HCT116 (cell line): ENCODE measurements around the gene KCNK2. TPM values are rescaled to one million over a fixed set of nuclear protein-coding genes. Genes with fewer than 3 reads are reported as not detected.

Experiments used
- ATAC-seq: fragments of 200-7000 bp; cut with Tn5 transposase; 2 replicates; pipeline ENCODE4 v1.9.1; 2020; ENCODE audit warnings: mild to moderate bottlenecking, moderate library complexity
- BruUV-seq: library from RNA; stranded (reverse); fragments of 400-500 nt; replicated peaks from 2 replicates; lab custom pipeline; 2021; lab: Mats Ljungman, UMichigan
- CTCF ChIA-PET: fragments of 300-600 bp; sonication (Branson Sonifier 250); formaldehyde crosslinking; loops from one replicate; lab custom pipeline; 2021; ENCODE audit warnings: antibody characterized with exemption; lab: Charles Lee
- POLR2A ChIA-PET: fragments of 300-600, 350-600 bp; sonication (Branson Sonifier 250); formaldehyde crosslinking; loops from one replicate; lab custom pipeline; 2021; ENCODE audit warnings: antibody characterized with exemption; lab: Charles Lee
- RAD21 ChIA-PET, 2 experiments: fragments of 300-600 bp; sonication (Branson Sonifier 250); formaldehyde crosslinking; loops; one replicate each; lab custom pipeline; 2023; ENCODE audit warnings: low total read pairs in 2 of 2; ENCODE audit not compliant: uncharacterized antibody in 2 of 2, unreplicated experiment in 2 of 2, low non-redundant PET in 1 of 2; lab: Charles Lee
- DNase-seq: peaks from one replicate; pipeline ENCODE4 v3.0.0-alpha.2; 2010; ENCODE audit warnings: low read depth, low spot score
- H2AFZ ChIP-seq: fragments of 200-600 bp; shearing (Covaris generic), sonication (generic); 2 replicates; pipeline ENCODE4 v1.6.1; 2017; ENCODE audit warnings: low read depth, mixed run types, mixed read lengths, antibody characterized with exemption, low read length; ENCODE audit not compliant: poor library complexity, severe bottlenecking
- H3K27ac ChIP-seq: 2 replicates; pipeline ENCODE4 v1.5.1; 2012; ENCODE audit warnings: low read depth, low read length
- H3K27me3 ChIP-seq: fragments of 200-600 bp; sonication (generic); 2 replicates; pipeline ENCODE4 v1.6.1; 2016; ENCODE audit warnings: mixed run types, low read length, mixed read lengths; ENCODE audit not compliant: insufficient read depth
- H3K36me3 ChIP-seq, 2 experiments: fragments of 200-500 bp in 1 of 2; fragments of 200-600 bp in 1 of 2; sonication (Bioruptor generic) in 1 of 2; sonication (generic) in 1 of 2; 2 replicates each; pipeline versions ENCODE4 v1.5.1 to v1.6.1; 2014 to 2016; ENCODE audit warnings: low read length in 2 of 2, inconsistent platforms in 1 of 2, mixed read lengths in 1 of 2, mixed run types in 1 of 2; ENCODE audit not compliant: insufficient read depth in 2 of 2, control insufficient read depth in 1 of 2
- H3K4me1 ChIP-seq, 2 experiments: fragments of 200-600 bp in 1 of 2; sonication (generic) in 1 of 2; 2 replicates each; pipeline versions ENCODE4 v1.5.1 to v1.6.1; 2012 to 2017; ENCODE audit warnings: low read length in 2 of 2, inconsistent platforms in 1 of 2, mild to moderate bottlenecking in 1 of 2, mixed read lengths in 1 of 2, mixed run types in 1 of 2, moderate library complexity in 1 of 2; ENCODE audit not compliant: insufficient read depth in 2 of 2, control insufficient read depth in 1 of 2
- H3K4me2 ChIP-seq: fragments of 200-600 bp; sonication (generic); 2 replicates; pipeline ENCODE4 v1.6.1; 2017; ENCODE audit warnings: mixed run types, low read length, mixed read lengths
- H3K4me3 ChIP-seq, 2 experiments: fragments of 200-600 bp in 1 of 2; sonication (generic) in 1 of 2; replicated peaks in 1 of 2; 2 replicates each; pipeline ENCODE4 v1.5.1; 2011 to 2016; ENCODE audit warnings: low read length in 2 of 2, control low read depth in 1 of 2, low read depth in 1 of 2, mild to moderate bottlenecking in 1 of 2, mixed read lengths in 1 of 2, mixed run types in 1 of 2
- H3K79me2 ChIP-seq: fragments of 200-600 bp; sonication (generic); 2 replicates; pipeline ENCODE4 v1.6.1; 2017; ENCODE audit warnings: mild to moderate bottlenecking, mixed run types, low read length, moderate library complexity, mixed read lengths; ENCODE audit not compliant: insufficient read depth
- H3K9ac ChIP-seq: fragments of 200-600 bp; sonication (generic); 2 replicates; pipeline ENCODE4 v1.6.1; 2016; ENCODE audit warnings: low read length, mixed read lengths
- H3K9me2 ChIP-seq: fragments of 200-600 bp; sonication (generic), shearing (Covaris generic); 2 replicates; pipeline ENCODE4 v1.6.1; 2017; ENCODE audit warnings: mixed run types, mild to moderate bottlenecking, moderate library complexity; ENCODE audit not compliant: insufficient read depth
- H3K9me3 ChIP-seq, 2 experiments: fragments of 200-500 bp in 1 of 2; fragments of 200-600 bp in 1 of 2; sonication (Bioruptor generic) in 1 of 2; sonication (generic) in 1 of 2; 2 replicates each; pipeline ENCODE4 v1.6.1; 2014 to 2017; ENCODE audit warnings: low read length in 2 of 2, mixed read lengths in 2 of 2, inconsistent platforms in 1 of 2, low read depth in 1 of 2, mild to moderate bottlenecking in 1 of 2, mixed run types in 1 of 2, moderate library complexity in 1 of 2; ENCODE audit not compliant: control insufficient read depth in 1 of 2, insufficient read depth in 1 of 2
- H4K20me1 ChIP-seq: fragments of 200-600 bp; sonication (generic), shearing (Covaris generic); 2 replicates; pipeline ENCODE4 v1.6.1; 2017; ENCODE audit warnings: mixed run types, mild to moderate bottlenecking, moderate library complexity; ENCODE audit not compliant: insufficient read depth
- ELF1 ChIP-seq: IDR thresholded peaks from 2 replicates; pipeline ENCODE4 v1.6.1; 2012; ENCODE audit warnings: low read depth, borderline replicate concordance
- EZH2 ChIP-seq: fragments of 200-600 bp; sonication (generic); IDR thresholded peaks from 2 replicates; pipeline ENCODE4 v1.6.1; 2017; ENCODE audit warnings: antibody characterized with exemption, mixed run types
- JUND ChIP-seq: IDR thresholded peaks from 2 replicates; pipeline ENCODE4 v1.6.1; 2012
- REST ChIP-seq: IDR thresholded peaks from 2 replicates; pipeline ENCODE4 v1.6.1; 2012; ENCODE audit warnings: low read depth
- SIN3A ChIP-seq: IDR thresholded peaks from 2 replicates; pipeline ENCODE4 v1.6.1; 2012; ENCODE audit warnings: low read depth
- YY1 ChIP-seq: IDR thresholded peaks from 2 replicates; pipeline ENCODE4 v1.6.1; 2011; ENCODE audit warnings: low read length, low read depth, moderate library complexity, mild to moderate bottlenecking; ENCODE audit not compliant: insufficient replicate concordance; ENCODE audit errors: extremely low read depth
- intact Hi-C: fragments of 100-400 bp; cut with micrococcal nuclease; formaldehyde crosslinking; loops from 2 replicates; pipeline ENCODE4 v1.10.0; 2022
- total RNA-seq: library from RNA; stranded (reverse); gene quantifications from one replicate; pipeline ENCODE4 v1.2.1, GENCODE V29; 2021; ENCODE audit not compliant: unreplicated experiment

The KCNK2 gene
- total RNA-seq, 1 experiment from 2014 or later: 0.27 TPM

- TF ChIP-seq REST (no peak), EZH2 (no peak)
- TF ChIP-seq, all 23 proteins: peak for 0
Observed at GRCh38 chr1:215054266-215054665, 28.3 kb upstream of the KCNK2 start (continued).

GRCh38 chr1:215055281-215055935, 27.1 kb upstream of the KCNK2 start:
- Histone ChIP-seq H2AFZ (no peak overlapping the region), H3K9me2 (no peaks in the 10 kb centered on the region), H3K27me3 (no peaks in the 10 kb centered on the region), H3K4me3 (no peak overlapping the region), H3K27ac (no peak overlapping the region), H3K9me3 (no peaks in the 10 kb centered on the region), H3K9ac (no peak overlapping the region), H3K4me1 (no peaks in the 10 kb centered on the region), H3K4me2 (no peak overlapping the region), H3K79me2 (no peaks in the 10 kb centered on the region), H4K20me1 (no peaks in the 10 kb centered on the region), H3K36me3 (no peaks in the 10 kb centered on the region)
- no TSS peak for BruUV-seq
- ATAC-seq: no peak
- ChIA-PET POLR2A (no interaction called here), RAD21 (no interaction called here), CTCF (no interaction called here)
- intact Hi-C loops: no loop called here
- DNase-seq: no peak
- TF ChIP-seq SIN3A: no peak
- no peak for TF ChIP-seq JUND
- no peak for TF ChIP-seq ELF1
- no peak for TF ChIP-seq YY1
